RWPE2 (cell line): ENCODE data around the gene MGLL.

Experiments
- ATAC-seq: fragments of 200-7000 bp; cut with Tn5 transposase; 3 replicates; pipeline ENCODE4 v1.9.1; 2021; ENCODE audit warnings: low read depth
- DNase-seq: peaks from one replicate; pipeline ENCODE4 v3.0.0-alpha.2; 2020; ENCODE audit warnings: low spot score
- H3K27ac ChIP-seq: fragments of 450-650 bp; 2 replicates; pipeline ENCODE4 v1.5.1; 2017; ENCODE audit warnings: mild to moderate bottlenecking; ENCODE audit not compliant: poor library complexity, severe bottlenecking
- H3K27me3 ChIP-seq: fragments of 250-450 bp; sonication (Bioruptor Pico); 2 replicates; pipeline ENCODE4 v1.5.1; 2021; ENCODE audit warnings: mild to moderate bottlenecking, moderate library complexity; ENCODE audit not compliant: insufficient read depth, poor library complexity, severe bottlenecking
- H3K36me3 ChIP-seq: fragments of 250-450 bp; sonication (Bioruptor Pico); 2 replicates; pipeline ENCODE4 v1.5.1; 2020; ENCODE audit warnings: low read depth, mild to moderate bottlenecking, moderate library complexity
- H3K4me1 ChIP-seq: fragments of 250-450 bp; sonication (Bioruptor Pico); 2 replicates; pipeline ENCODE4 v1.5.1; 2021; ENCODE audit warnings: mild to moderate bottlenecking, moderate library complexity; ENCODE audit not compliant: insufficient read depth, poor library complexity, severe bottlenecking
- H3K4me3 ChIP-seq: fragments of 250-450 bp; sonication (Bioruptor Pico); 2 replicates; pipeline ENCODE4 v1.5.1; 2021; ENCODE audit warnings: mild to moderate bottlenecking, moderate library complexity; ENCODE audit not compliant: severe bottlenecking
- H3K9me3 ChIP-seq: fragments of 250-450 bp; sonication (Bioruptor Pico); 2 replicates; pipeline ENCODE4 v1.5.1; 2021; ENCODE audit warnings: mild to moderate bottlenecking, moderate library complexity; ENCODE audit not compliant: severe bottlenecking
- CTCF ChIP-seq: fragments of 450-650 bp; IDR thresholded peaks from one replicate; pipeline ENCODE4 v1.5.1; 2017; ENCODE audit warnings: mild to moderate bottlenecking, moderate library complexity; ENCODE audit not compliant: poor library complexity, severe bottlenecking

The MGLL gene

GRCh38 chr3:127733781-127734180, 88.5 kb downstream of the MGLL start:
- DNase-seq (peak; percentile 18), ATAC-seq (no peak)
- H3K4me3 ChIP-seq: no peak overlapping the region
- H3K9me3 ChIP-seq: no peaks in the 10 kb centered on the region
- no peak for TF ChIP-seq CTCF
- no peaks in the 10 kb centered on the region for H3K27me3 ChIP-seq
- peak overlapping the region; percentile 82 for H3K27ac ChIP-seq
- no peaks in the 10 kb centered on the region for H3K36me3 ChIP-seq
- H3K4me1 ChIP-seq: peaks cover 33% of the 10 kb centered on the region

- ATAC-seq (no peak), DNase-seq (no peak)
- Histone ChIP-seq H3K4me3 (no peak overlapping the region), H3K9me3 (no peaks in the 10 kb centered on the region), H3K27ac (no peak overlapping the region), H3K27me3 (no peaks in the 10 kb centered on the region), H3K36me3 (no peaks in the 10 kb centered on the region), H3K4me1 (peaks cover 27% of the 10 kb centered on the region)
- TF ChIP-seq CTCF: no peak
Observed at GRCh38 chr3:127732879-127733350, 89.4 kb downstream of the MGLL start.

DNA sequence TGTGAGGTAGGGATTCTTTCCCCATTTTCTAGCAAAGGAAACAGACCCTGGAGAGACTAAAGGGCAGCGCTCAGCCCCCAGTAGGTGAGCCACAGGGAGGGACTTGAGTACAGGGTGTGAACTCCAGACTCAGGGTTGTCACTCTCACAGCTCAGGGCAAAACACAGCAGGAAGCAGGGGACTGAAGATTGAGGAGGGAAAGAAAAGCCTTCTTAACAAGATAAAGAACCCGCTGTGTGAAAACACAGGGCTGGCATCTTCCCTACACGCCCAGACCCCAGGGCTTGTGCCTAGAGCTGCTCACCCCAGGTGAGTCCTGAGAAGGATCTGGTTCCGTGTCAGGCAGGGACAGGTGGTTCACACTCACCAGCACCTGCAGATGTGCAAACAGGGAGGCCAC, 90.0 kb downstream of the MGLL start:
- Histone ChIP-seq H3K9me3 (no peaks in the 10 kb centered on the region), H3K27ac (no peak overlapping the region), H3K36me3 (no peaks in the 10 kb centered on the region), H3K4me1 (peaks cover 24% of the 10 kb centered on the region), H3K4me3 (no peak overlapping the region), H3K27me3 (no peaks in the 10 kb centered on the region)
- no peak for TF ChIP-seq CTCF
- ATAC-seq (no peak), DNase-seq (no peak)

DNA sequence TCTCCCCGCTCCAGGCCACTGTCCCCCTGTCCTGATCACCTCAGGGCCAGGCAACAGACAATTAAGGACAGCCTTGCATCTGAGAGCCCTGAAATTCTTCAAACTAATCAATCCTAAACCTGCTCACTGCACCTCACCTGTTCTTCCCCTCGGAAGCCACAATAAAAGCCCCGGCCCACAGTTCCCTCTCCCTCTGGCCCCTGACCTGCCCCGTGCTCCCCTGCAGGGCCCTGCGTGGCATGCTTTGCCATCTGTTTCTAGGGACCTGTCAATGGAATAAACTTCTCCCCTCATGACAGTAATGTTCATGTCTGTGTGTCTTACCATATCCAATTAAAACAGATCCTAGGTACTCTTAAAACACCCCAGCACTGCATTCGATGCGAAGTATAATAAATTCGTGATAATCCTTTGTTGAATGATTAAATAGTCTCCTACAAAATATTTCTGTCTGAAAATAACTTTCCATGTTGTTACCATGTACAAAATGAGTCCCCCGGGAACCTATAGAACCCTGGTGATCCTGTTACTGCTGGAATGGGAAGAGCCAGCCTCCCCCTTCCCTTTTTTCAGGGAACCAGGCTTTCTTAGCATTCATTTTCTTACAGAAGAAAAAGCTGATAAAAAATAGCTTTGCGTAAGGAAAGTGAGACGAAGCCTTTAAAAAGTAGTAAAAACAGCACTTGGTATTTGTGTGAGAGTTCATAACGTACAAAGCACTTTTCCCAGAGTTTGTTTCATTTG, 90.6 kb downstream of the MGLL start:
- TF ChIP-seq CTCF: no peak
- Histone ChIP-seq H3K4me3 (no peak overlapping the region), H3K4me1 (peaks cover 24% of the 10 kb centered on the region), H3K27ac (no peak overlapping the region), H3K36me3 (no peaks in the 10 kb centered on the region), H3K9me3 (no peaks in the 10 kb centered on the region), H3K27me3 (no peaks in the 10 kb centered on the region)
- ATAC-seq (no peak), DNase-seq (no peak)

DNA sequence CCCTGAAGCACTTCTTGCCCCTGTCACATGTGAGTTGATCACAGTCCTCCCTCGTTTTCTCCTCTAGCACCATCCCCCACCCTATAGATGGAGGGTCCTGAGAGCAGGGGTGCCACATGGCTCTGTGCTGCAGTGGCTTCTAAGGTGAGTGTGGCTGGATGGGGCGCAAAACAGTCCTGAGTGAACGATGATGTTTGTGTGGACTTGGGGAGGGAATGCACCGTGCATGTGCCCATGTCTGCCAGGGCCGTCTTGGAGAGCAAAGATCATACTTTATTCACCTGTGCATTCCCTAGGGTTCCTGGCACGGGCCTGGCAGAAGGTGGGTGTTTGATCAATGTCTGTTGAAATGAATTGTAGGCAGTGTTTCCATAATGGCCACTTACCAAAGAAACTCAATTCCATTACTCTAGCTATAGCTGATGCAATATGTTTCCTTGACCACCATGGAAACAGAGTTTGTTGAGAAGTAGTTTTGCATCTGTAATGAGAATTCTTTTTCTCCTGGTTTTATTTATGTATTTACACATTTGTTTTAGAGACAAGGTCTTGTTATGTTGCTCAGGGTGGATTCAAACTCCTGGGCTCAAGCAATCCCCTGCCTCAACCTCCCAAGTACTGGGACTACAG, 91.5 kb downstream of the MGLL start:
- Histone ChIP-seq H3K36me3 (no peaks in the 10 kb centered on the region), H3K27ac (no peak overlapping the region), H3K27me3 (no peaks in the 10 kb centered on the region), H3K9me3 (no peaks in the 10 kb centered on the region), H3K4me1 (peaks cover 16% of the 10 kb centered on the region), H3K4me3 (no peak overlapping the region)
- DNase-seq: no peak
- no peak for ATAC-seq
- no peak for TF ChIP-seq CTCF
